ENCODE data around the gene NOD2. TPM values are rescaled to one million over a fixed set of nuclear protein-coding genes. Genes with fewer than 3 reads are reported as not detected.

NOD2 gene
- total RNA-seq, 1 donor from 2014 or later = 0.46 TPM

DNA sequence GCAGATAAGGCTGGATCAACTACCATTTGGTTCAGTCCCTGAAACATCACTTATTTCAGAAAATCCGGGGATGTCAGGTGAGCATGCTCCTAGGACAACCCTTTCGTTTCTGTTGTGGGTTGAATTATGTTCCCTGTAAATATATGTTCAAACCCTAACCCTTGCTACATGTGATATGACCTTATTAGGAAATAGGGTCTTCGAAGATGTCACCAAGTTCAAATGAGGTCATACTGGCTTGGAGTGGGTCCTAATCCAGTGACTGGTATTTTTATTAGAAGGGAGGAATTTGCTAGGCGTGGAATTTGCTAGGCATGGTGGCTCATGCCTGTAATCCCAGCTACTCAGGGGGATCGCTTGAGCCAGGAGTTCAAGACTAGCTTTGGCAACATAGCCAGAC is 33.6 kb upstream of the NOD2 start:
- Histone ChIP-seq H3K4me3 (ENCODE audit: low read depth, low read length) (no peak overlapping the region), H3K27me3 (ENCODE audit: control insufficient read depth, insufficient read depth, low read length) (no peaks in the 10 kb centered on the region), H3K36me3 (ENCODE audit: control insufficient read depth, insufficient read depth, low read length) (no peaks in the 10 kb centered on the region)
- no peak for DNase-seq (ENCODE audit: low read depth)
- TF ChIP-seq, protein P1, sequence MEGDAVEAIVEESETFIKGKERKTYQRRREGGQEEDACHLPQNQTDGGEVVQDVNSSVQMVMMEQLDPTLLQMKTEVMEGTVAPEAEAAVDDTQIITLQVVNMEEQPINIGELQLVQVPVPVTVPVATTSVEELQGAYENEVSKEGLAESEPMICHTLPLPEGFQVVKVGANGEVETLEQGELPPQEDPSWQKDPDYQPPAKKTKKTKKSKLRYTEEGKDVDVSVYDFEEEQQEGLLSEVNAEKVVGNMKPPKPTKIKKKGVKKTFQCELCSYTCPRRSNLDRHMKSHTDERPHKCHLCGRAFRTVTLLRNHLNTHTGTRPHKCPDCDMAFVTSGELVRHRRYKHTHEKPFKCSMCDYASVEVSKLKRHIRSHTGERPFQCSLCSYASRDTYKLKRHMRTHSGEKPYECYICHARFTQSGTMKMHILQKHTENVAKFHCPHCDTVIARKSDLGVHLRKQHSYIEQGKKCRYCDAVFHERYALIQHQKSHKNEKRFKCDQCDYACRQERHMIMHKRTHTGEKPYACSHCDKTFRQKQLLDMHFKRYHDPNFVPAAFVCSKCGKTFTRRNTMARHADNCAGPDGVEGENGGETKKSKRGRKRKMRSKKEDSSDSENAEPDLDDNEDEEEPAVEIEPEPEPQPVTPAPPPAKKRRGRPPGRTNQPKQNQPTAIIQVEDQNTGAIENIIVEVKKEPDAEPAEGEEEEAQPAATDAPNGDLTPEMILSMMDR (IDR thresholded peaks at IDR 0.05; ENCODE audit: insufficient read depth, low read length, poor library complexity, severe bottlenecking) = no peak

DNA sequence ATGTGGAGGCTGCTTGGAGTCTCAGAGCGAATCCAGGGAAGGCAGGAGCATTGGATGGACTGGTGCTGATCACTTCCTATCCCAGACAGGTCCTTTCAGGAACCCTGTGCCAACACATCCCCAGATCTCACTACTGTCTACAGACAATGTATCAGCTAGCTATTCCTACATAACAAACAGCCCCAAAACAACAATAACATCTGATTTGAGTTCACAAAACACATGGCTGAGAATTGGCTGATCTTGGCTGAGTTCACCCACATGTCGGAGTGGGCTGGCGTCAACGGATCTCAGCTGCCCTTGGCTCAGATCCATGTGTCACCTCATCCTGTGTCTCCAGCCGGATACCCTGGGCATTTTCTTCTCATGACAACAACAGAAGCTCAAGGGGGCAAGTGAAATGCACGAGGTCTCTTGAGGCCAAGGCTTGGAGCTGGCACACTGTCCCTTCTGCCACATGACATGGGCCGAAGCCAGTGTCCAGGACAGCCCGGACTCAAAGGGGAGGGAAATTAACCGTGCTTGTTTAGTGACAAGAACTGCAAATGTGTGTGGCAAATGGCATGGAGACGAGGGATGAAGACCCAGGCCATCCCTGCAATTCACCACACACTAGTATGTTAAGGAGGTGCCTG is 31.0 kb upstream of the NOD2 start:
- Histone ChIP-seq H3K27me3 (ENCODE audit: control insufficient read depth, insufficient read depth, low read length) (no peaks in the 10 kb centered on the region), H3K36me3 (ENCODE audit: control insufficient read depth, insufficient read depth, low read length) (no peaks in the 10 kb centered on the region), H3K4me3 (ENCODE audit: low read depth, low read length) (no peak overlapping the region)
- TF ChIP-seq, protein P1 (IDR thresholded peaks at IDR 0.05; ENCODE audit: insufficient read depth, low read length, poor library complexity, severe bottlenecking) = no peak
- no peak for DNase-seq (ENCODE audit: low read depth)

DNA sequence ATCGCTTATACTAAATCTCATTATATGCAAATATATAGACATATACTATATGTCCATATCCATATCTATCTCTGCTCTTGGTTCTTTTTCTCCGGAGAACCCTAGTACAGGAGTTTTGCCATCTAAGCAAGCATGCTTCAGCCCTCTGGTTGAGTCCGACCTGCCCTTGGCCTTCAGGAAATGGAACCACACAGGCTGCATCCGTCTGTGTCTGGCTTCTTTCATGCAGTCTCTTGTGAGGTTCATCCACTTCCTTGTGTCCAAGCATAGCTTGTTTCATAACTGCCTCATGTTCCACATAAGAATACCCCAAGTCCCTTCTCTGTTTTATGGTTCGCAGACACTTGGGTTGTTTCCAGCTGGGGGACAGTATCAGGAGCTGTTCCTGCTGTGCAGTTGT is 29.1 kb upstream of the NOD2 start:
- H3K27me3 ChIP-seq (ENCODE audit: control insufficient read depth, insufficient read depth, low read length) = no peaks in the 10 kb centered on the region
- TF ChIP-seq, protein P1 (IDR thresholded peaks at IDR 0.05; ENCODE audit: insufficient read depth, low read length, poor library complexity, severe bottlenecking) = no peak
- DNase-seq (ENCODE audit: low read depth) = no peak

DNA sequence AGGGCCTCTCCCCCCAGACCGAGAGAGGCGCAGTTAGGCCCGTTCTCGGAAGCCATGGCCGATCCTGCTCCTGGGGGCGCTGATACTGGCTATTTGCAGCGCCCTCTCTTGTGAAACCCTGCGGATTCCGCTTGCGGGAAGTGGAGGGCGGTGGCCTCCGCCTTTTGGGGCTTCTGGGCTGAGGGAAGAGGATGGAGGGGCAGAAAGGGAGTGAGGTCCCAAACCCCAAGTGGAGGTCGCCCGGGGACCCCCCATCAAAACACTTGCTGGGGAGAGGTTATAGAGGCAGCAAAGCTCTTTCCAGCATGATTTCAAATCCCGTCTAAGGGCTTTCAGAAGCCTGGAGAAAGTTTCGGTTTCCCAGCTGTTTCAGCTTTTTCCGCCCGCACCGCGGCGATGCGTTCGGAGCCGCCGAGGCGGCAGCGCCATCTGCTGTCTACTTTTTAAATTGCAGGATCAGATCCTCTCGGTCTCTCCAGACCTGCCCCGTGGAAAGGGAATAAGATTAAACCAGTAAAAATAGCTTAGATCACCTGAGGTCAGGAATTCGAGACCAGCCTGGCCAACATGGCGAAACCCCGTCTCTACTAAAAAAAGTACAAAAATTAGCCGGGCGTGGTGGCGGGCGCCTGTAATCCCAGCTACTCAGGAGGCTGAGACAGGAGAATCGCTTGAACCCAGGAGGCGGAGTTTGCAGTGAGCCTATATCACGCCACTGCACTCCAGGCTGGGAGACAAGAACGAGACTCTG is 28.1 kb upstream of the NOD2 start:
- TF ChIP-seq, protein P1 (IDR thresholded peaks at IDR 0.05; ENCODE audit: insufficient read depth, low read length, poor library complexity, severe bottlenecking) = peak; percentile 80
- Histone ChIP-seq H3K27me3 (ENCODE audit: control insufficient read depth, insufficient read depth, low read length) (no peaks in the 10 kb centered on the region), H3K36me3 (ENCODE audit: control insufficient read depth, insufficient read depth, low read length) (no peaks in the 10 kb centered on the region), H3K4me3 (ENCODE audit: low read depth, low read length) (peak overlapping the region; percentile 27)
- peak; percentile 23 for DNase-seq (ENCODE audit: low read depth)

More for the DNA sequence above, 29.1 kb upstream of the NOD2 start:
- Histone ChIP-seq H3K4me3 (ENCODE audit: low read depth, low read length) (no peak overlapping the region), H3K36me3 (ENCODE audit: control insufficient read depth, insufficient read depth, low read length) (no peaks in the 10 kb centered on the region)

DNA sequence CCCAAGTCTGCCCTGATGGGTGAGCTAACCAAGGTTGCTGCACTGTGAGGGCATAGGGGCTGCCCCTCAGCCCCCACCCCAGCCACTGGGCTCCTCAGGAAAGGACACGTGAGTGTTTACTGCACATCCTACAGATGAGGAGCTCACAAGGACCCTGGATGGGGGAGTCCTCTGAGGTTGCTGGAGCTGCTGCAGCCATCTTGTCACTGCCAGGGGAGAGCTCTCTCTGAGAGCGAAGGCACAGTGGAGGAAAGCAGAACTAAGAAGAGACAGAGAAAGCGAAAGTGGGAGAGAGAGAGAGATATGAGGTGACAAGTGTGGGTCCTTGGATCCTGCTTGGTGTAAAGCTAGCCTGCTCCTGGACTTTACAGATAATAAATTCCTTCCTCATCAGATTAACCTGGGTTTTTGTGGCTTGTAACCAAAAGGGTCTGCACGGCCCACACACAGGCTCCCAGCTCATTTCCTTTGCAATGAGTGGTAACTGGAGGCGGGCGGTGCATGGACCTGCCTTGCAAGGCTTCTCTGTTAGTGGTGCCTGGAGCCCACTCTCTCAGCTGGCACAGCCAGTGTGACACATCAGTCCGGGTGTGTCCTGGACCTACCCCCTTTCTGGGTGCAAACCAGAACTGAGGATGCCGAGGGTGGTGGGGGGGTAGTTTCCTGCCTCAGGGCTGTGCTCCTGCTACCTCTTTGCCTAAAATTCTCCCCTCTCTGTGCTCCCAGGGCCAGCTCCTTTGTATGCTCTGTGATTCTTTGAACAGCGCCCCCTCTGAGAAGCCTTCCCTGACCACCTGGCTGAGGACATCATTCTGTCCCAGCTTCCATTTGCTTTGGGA is 26.5 kb upstream of the NOD2 start:
- Histone ChIP-seq H3K36me3 (ENCODE audit: control insufficient read depth, insufficient read depth, low read length) (no peaks in the 10 kb centered on the region), H3K4me3 (ENCODE audit: low read depth, low read length) (no peak overlapping the region), H3K27me3 (ENCODE audit: control insufficient read depth, insufficient read depth, low read length) (no peaks in the 10 kb centered on the region)
- DNase-seq (ENCODE audit: low read depth) = no peak
- TF ChIP-seq, protein P1 (IDR thresholded peaks at IDR 0.05; ENCODE audit: insufficient read depth, low read length, poor library complexity, severe bottlenecking) = no peak

Data from kidney epithelial cell (primary cell).